ENCODE data around the gene RFT1.

RFT1 gene

GRCh38 chr3:53040351-53040820 lies 89.8 kb downstream of the RFT1 start:
- H4K20me1 ChIP-seq (ENCODE audit: low read depth, low read length), result peaks cover 36% of the 10 kb centered on the region; the same call in 1 of the 2 replicates
- H3K27ac ChIP-seq (ENCODE audit: low read depth, low read length), result no peak overlapping the region
- H3K9ac ChIP-seq (ENCODE audit: low read length), result no peak overlapping the region
- H2AFZ ChIP-seq (ENCODE audit: low read depth, low read length, severe bottlenecking), result no peak overlapping the region
- H3K27me3 ChIP-seq (ENCODE audit: low read length), result no peaks in the 10 kb centered on the region
- TF ChIP-seq CTCF (IDR thresholded peaks at IDR 0.05; ENCODE audit: insufficient read depth, low read length, poor library complexity, severe bottlenecking), result no peak
- H3K4me3 ChIP-seq (ENCODE audit: insufficient read depth, low read length, poor library complexity, severe bottlenecking), result no peak overlapping the region
- H3K9me2 ChIP-seq (replicated peaks; ENCODE audit: insufficient read depth, low read length), result no peaks in the 10 kb centered on the region
- H3K4me2 ChIP-seq (ENCODE audit: low read depth, low read length, poor library complexity, severe bottlenecking), result no peak overlapping the region
- no peaks in the 10 kb centered on the region for H3K36me3 ChIP-seq (ENCODE audit: low read length)
- peaks cover 16% of the 10 kb centered on the region; the same call in 1 of the 2 replicates for H3F3A ChIP-seq (ENCODE audit: insufficient read depth)
- peaks cover 85% of the 10 kb centered on the region for H3K79me2 ChIP-seq (ENCODE audit: insufficient read depth, low read length)
- no peaks in the 10 kb centered on the region for H3K9me3 ChIP-seq (ENCODE audit: insufficient read depth, low read length)

GRCh38 chr3:53039376-53039752 lies 90.9 kb downstream of the RFT1 start:
- Histone ChIP-seq H3K79me2 (ENCODE audit: insufficient read depth, low read length) (peaks cover 87% of the 10 kb centered on the region), H3K9me3 (ENCODE audit: insufficient read depth, low read length) (no peaks in the 10 kb centered on the region), H3K9ac (ENCODE audit: low read length) (no peak overlapping the region), H3K9me2 (replicated peaks; ENCODE audit: insufficient read depth, low read length) (no peaks in the 10 kb centered on the region), H4K20me1 (ENCODE audit: low read depth, low read length) (peaks cover 33% of the 10 kb centered on the region; the same call in 1 of the 2 replicates), H3K27me3 (ENCODE audit: low read length) (no peaks in the 10 kb centered on the region), H2AFZ (ENCODE audit: low read depth, low read length, severe bottlenecking) (no peak overlapping the region), H3K36me3 (ENCODE audit: low read length) (no peaks in the 10 kb centered on the region), H3K4me3 (ENCODE audit: insufficient read depth, low read length, poor library complexity, severe bottlenecking) (no peak overlapping the region), H3K27ac (ENCODE audit: low read depth, low read length) (no peak overlapping the region), H3F3A (ENCODE audit: insufficient read depth) (peaks cover 13% of the 10 kb centered on the region; the same call in 1 of the 2 replicates), H3K4me2 (ENCODE audit: low read depth, low read length, poor library complexity, severe bottlenecking) (no peak overlapping the region)
- TF ChIP-seq EZH2phosphoT487 (conservative IDR thresholded peaks at IDR 0.05; ENCODE audit: low read length) (no peak), CTCF (IDR thresholded peaks at IDR 0.05; ENCODE audit: insufficient read depth, low read length, poor library complexity, severe bottlenecking) (no peak)

- Histone ChIP-seq H3K9me2 (replicated peaks; ENCODE audit: insufficient read depth, low read length) (no peaks in the 10 kb centered on the region), H3K4me3 (ENCODE audit: insufficient read depth, low read length, poor library complexity, severe bottlenecking) (no peak overlapping the region), H3K9ac (ENCODE audit: low read length) (no peak overlapping the region), H3K27me3 (ENCODE audit: low read length) (no peaks in the 10 kb centered on the region), H2AFZ (ENCODE audit: low read depth, low read length, severe bottlenecking) (no peak overlapping the region), H3K27ac (ENCODE audit: low read depth, low read length) (no peak overlapping the region), H3K36me3 (ENCODE audit: low read length) (no peaks in the 10 kb centered on the region), H3K4me2 (ENCODE audit: low read depth, low read length, poor library complexity, severe bottlenecking) (no peak overlapping the region), H3F3A (ENCODE audit: insufficient read depth) (peaks cover 9% of the 10 kb centered on the region; the same call in 1 of the 2 replicates), H3K9me3 (ENCODE audit: insufficient read depth, low read length) (no peaks in the 10 kb centered on the region), H3K79me2 (ENCODE audit: insufficient read depth, low read length) (peaks cover 86% of the 10 kb centered on the region), H4K20me1 (ENCODE audit: low read depth, low read length) (peaks cover 29% of the 10 kb centered on the region; the same call in 1 of the 2 replicates)
- TF ChIP-seq EZH2phosphoT487 (conservative IDR thresholded peaks at IDR 0.05; ENCODE audit: low read length) (no peak), CTCF (IDR thresholded peaks at IDR 0.05; ENCODE audit: insufficient read depth, low read length, poor library complexity, severe bottlenecking) (no peak)
Measured at GRCh38 chr3:53038679-53039375, 91.4 kb downstream of the RFT1 start.
